ENCODE measurements around the gene LRRC57. TPM values are rescaled to one million over a fixed set of nuclear protein-coding genes. Genes with fewer than 3 reads are reported as not detected.

Gene LRRC57
- total and polyA plus RNA-seq, 4 donors: 2.7 to 14.1 (median 5.3) TPM

GRCh38 chr15:42502477-42502876 lies 46.1 kb downstream of the LRRC57 start:
- Histone ChIP-seq H3K4me1 (ENCODE audit: control insufficient read depth in 4 of 4, insufficient read depth in 4 of 4, low read length in 3 of 4) (peaks cover 0 to 8% (median 5%) of the 10 kb centered on the region in 4 donors), H3K9me3 (ENCODE audit: control insufficient read depth in 4 of 4, low read length in 3 of 4) (no peaks in the 10 kb centered on the region), H3K36me3 (ENCODE audit: control insufficient read depth in 4 of 4, insufficient read depth in 3 of 4, low read depth in 1 of 4, low read length in 3 of 4) (no peaks in the 10 kb centered on the region), H3K27me3 (ENCODE audit: control insufficient read depth in 4 of 4, insufficient read depth in 4 of 4, low read length in 3 of 4) (no peaks in the 10 kb centered on the region), H3K9ac (ENCODE audit: low read depth in 1 of 2, low read length in 2 of 2) (no peak overlapping the region), H3K4me3 (ENCODE audit: low read depth in 1 of 3, low read length in 3 of 3) (no peak overlapping the region), H3K27ac (ENCODE audit: low read depth in 1 of 2, low read length in 2 of 2) (no peak overlapping the region)
- no peak for DNase-seq (ENCODE audit: low spot score)
- WGBS: 49% methylated on average over 4 of the region's 4 CpGs
- TF ChIP-seq CTCF (IDR thresholded peaks at IDR 0.05; ENCODE audit: low read depth, low read length, missing input control) (no peak), REST (IDR thresholded peaks at IDR 0.05) (no peak), EGR1 (IDR thresholded peaks at IDR 0.05; ENCODE audit: low read depth in 2 of 2) (no peak), FOXA1 (IDR thresholded peaks at IDR 0.05) (no peak), MAX (IDR thresholded peaks at IDR 0.05) (no peak), HNF4A (conservative IDR thresholded peaks at IDR 0.05) (no peak), RAD21 (IDR thresholded peaks at IDR 0.05) (no peak), JUND (IDR thresholded peaks at IDR 0.05) (no peak), NR2F2 (IDR thresholded peaks at IDR 0.05) (no peak), HNF4G (IDR thresholded peaks at IDR 0.05) (no peak)

- TF ChIP-seq SP1 (IDR thresholded peaks at IDR 0.05): no peak
- no peak for TF ChIP-seq RAD21 (IDR thresholded peaks at IDR 0.05)
- TF ChIP-seq NR2F2 (IDR thresholded peaks at IDR 0.05): peak; percentile 43
- peak overlapping the region; percentile 2 to 40 for H3K27ac ChIP-seq (ENCODE audit: low read depth in 1 of 2, low read length in 2 of 2)
- no peaks in the 10 kb centered on the region for H3K9me3 ChIP-seq (ENCODE audit: control insufficient read depth in 4 of 4, low read length in 3 of 4)
- peaks cover 3 to 15% (median 7%) of the 10 kb centered on the region in 4 donors for H3K4me1 ChIP-seq (ENCODE audit: control insufficient read depth in 4 of 4, insufficient read depth in 4 of 4, low read length in 3 of 4)
- no peaks in the 10 kb centered on the region for H3K27me3 ChIP-seq (ENCODE audit: control insufficient read depth in 4 of 4, insufficient read depth in 4 of 4, low read length in 3 of 4)
- no peaks in the 10 kb centered on the region for H3K36me3 ChIP-seq (ENCODE audit: control insufficient read depth in 4 of 4, insufficient read depth in 3 of 4, low read depth in 1 of 4, low read length in 3 of 4)
- 78% methylated on average over 12 of the region's 12 CpGs for WGBS
- H3K4me3 ChIP-seq (ENCODE audit: low read depth in 1 of 3, low read length in 3 of 3): no peak overlapping the region
- DNase-seq (ENCODE audit: low spot score): peak; percentile 53
- no peak overlapping the region for H3K9ac ChIP-seq (ENCODE audit: low read depth in 1 of 2, low read length in 2 of 2)
These were observed 48.6 kb downstream of the LRRC57 start for GRCh38 chr15:42499858-42500609.
